ENCODE results near the gene RCCD1. TPM values are rescaled to one million over a fixed set of nuclear protein-coding genes. Genes with fewer than 3 reads are reported as not detected.
A peak's percentile ranks its signal among the peaks of the same experiment; 100 is the strongest.

RCCD1 gene
- total RNA-seq, 8 experiments from 2014 or later = 5.7 to 16.8 (median 6.7) TPM

DNA sequence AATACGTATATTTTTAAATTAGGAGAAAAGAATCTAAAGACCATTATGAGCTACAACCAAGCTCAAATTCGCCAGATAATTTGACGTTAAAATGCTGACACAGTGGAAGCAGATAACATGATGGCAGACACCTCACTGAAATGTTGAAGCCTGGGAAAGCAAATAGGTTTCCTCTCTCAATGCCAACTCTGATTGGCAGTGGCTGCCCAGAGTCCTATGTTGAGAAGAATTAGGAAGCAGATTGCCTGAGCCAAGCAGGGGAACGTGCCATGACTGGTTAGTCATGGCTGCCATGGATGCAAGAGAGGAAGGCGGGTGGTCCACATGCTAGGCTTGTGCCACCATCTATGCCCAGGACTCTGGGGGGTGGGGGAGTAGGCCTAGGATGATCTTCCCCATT lies 16.4 kb upstream of the RCCD1 start:
- Histone ChIP-seq H3K4me1 (replicated peaks in 1 of 2) (peaks cover 8 to 14% of the 10 kb centered on the region in 2 donors), H3K4me3 (no peak overlapping the region), H3K27ac (no peak overlapping the region)
- no peak for ATAC-seq (replicated peaks in 6 of 8)
- WGBS, 10 experiments = 92 to 100% (median 96%) methylated on average over 2 to 4 of the region's 5 CpGs; no CpG with 5 or more reads in 1 of the 10 experiments
- in situ Hi-C loops (cut with MboI; ENCODE audit: low pct_unique_long_range_greater_than_20kb in 2 of 9, low sequenced_read_pairs in 9 of 9, unreplicated experiment in 9 of 9) = no loop called here

DNA sequence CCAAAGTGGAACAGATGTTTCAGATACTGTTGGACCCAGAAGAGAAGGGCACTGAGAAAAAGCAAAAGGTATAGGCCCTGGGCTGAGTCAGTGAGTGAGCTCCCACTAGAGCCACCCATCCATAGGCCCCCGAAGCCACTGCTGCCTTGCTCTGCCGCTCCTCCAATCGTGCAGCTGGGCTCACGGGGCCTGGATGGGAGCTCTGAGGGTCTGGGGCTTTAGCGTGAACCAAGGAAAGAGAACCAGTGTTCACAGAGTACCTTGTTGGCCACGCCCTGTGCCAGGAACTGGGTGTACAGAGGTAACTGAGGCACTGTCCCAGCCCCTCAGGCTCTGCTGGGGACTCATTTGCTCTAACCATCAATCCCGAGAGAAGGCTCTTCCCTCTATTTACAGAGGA lies 14.9 kb upstream of the RCCD1 start:
- in situ Hi-C loops (cut with MboI; ENCODE audit: low pct_unique_long_range_greater_than_20kb in 2 of 9, low sequenced_read_pairs in 9 of 9, unreplicated experiment in 9 of 9) = no loop called here
- Histone ChIP-seq H3K27ac (no peak overlapping the region), H3K4me1 (replicated peaks in 1 of 2) (peaks cover 5 to 10% of the 10 kb centered on the region in 2 donors), H3K4me3 (no peak overlapping the region)
- ATAC-seq (replicated peaks in 6 of 8) = no peak
- 80 to 100% (median 94%) methylated on average over 1 to 4 of the region's 7 CpGs; no CpG with 5 or more reads in 4 of the 10 experiments for WGBS, 10 experiments

DNA sequence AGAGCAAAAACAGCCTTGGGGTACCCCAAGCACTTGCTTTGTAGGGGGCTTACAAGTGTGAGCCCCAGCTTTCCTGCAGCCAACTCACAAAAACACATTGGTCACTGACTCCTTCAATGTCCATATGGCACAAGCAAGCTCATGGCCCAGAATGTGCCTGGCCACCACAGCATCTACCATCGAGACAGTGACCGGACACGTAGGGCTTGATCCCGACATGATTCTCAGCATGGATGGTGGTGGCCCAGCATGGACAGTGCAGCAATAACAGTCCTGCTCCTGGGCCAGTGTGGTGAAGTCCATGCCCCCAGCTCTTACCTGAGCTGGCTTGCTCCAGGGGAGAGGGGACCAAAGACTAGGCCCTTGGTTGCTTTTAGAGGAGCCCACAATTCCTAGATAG lies 13.6 kb upstream of the RCCD1 start:
- 93 to 100% (median 95%) methylated on average over 1 to 4 of the region's 4 CpGs; no CpG with 5 or more reads in 4 of the 10 experiments for WGBS, 10 experiments
- Histone ChIP-seq H3K4me3 (no peak overlapping the region), H3K4me1 (replicated peaks in 1 of 2) (peaks cover 3 to 7% of the 10 kb centered on the region in 2 donors), H3K27ac (no peak overlapping the region)
- no peak for ATAC-seq (replicated peaks in 6 of 8)
- in situ Hi-C loops (cut with MboI; ENCODE audit: low pct_unique_long_range_greater_than_20kb in 2 of 9, low sequenced_read_pairs in 9 of 9, unreplicated experiment in 9 of 9) = no loop called here

DNA sequence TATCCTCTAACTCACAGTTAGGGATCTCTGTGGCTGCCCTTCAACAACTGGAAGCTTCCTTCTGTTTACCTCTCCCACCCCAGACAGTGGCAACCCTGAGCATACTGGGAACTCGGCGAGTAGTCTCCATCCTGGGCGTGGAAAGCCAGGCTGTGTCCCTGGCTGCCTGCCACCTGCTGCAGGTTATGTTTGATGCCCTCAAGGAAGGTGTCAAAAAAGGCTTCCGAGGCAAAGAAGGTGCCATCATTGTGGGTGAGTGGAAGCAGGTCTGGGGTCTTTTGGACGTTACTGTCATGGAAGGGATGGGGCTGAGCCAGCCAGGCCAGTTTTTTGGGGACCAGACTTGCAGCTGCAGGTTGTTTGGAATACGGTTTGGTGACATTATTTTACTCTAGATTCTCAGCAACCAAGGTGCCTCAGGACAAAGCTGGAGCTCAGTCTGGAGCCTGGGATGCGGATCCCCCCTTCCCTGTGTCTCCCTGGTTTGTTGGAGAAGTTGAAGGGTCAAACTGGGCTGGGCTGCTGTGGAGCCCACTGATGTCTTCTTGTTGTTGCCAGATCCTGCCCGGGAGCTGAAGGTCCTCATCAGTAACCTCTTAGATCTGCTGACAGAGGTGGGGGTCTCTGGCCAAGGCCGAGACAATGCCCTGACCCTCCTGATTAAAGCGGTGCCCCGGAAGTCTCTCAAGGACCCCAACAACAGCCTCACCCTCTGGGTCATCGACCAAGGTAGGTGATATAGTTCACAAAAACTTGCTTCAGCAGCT lies 12.1 kb upstream of the RCCD1 start:
- H3K27ac ChIP-seq = no peak overlapping the region
- ATAC-seq (replicated peaks in 6 of 8) = no peak
- 75 to 100% (median 98%) methylated on average over 1 to 9 of the region's 12 CpGs; no CpG with 5 or more reads in 2 of the 10 experiments for WGBS, 10 experiments
- no peak overlapping the region for H3K4me3 ChIP-seq
- H3K4me1 ChIP-seq (replicated peaks in 1 of 2) = no peaks in the 10 kb centered on the region
- in situ Hi-C loops (cut with MboI; ENCODE audit: low pct_unique_long_range_greater_than_20kb in 2 of 9, low sequenced_read_pairs in 9 of 9, unreplicated experiment in 9 of 9) = no loop called here

DNA sequence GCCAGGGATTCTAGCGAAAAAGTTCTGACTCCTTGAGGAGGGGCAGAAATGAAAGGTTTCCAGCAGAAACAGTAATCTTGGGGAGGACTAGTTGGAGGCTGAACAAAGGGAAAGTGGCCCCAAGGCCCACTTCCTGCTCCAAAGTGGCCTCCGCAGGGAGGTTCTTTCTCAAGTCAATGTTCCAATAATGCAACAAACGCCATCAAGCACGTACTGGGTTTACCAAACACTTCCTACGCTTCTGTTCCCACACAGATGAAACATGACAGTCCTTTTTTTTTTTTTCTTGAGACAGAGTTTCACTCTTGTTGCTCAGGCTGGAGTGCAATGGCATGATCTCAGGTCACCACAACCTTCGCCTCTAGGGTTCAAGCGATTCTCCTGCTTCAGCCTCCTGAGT lies 9.6 kb upstream of the RCCD1 start:
- in situ Hi-C loops (cut with MboI; ENCODE audit: low pct_unique_long_range_greater_than_20kb in 2 of 9, low sequenced_read_pairs in 9 of 9, unreplicated experiment in 9 of 9) = no loop called here
- ATAC-seq (replicated peaks in 6 of 8) = no peak
- 67 to 100% (median 98%) methylated on average over 1 to 5 of the region's 7 CpGs; no CpG with 5 or more reads in 2 of the 10 experiments for WGBS, 10 experiments
- Histone ChIP-seq H3K4me3 (no peak overlapping the region), H3K4me1 (replicated peaks in 1 of 2) (no peaks in the 10 kb centered on the region), H3K27ac (no peak overlapping the region)

DNA sequence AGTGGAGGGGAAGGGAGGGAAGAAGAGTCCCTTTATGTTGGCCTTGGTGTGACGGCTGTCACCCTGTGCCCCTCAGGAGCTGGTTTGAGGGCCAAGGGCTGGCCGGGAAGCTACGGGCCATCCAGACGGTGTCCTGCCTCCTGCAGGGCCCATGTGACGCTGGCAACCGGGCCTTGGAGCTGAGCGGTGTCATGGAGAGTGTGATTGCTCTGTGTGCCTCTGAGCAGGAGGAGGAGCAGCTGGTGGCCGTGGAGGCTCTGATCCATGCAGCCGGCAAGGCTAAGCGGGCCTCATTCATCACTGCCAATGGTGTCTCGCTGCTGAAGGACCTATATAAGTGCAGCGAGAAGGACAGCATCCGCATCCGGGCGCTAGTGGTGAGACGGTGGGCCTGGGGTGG lies 8.1 kb upstream of the RCCD1 start:
- H3K27ac ChIP-seq = no peak overlapping the region
- ATAC-seq (replicated peaks in 6 of 8) = peak in 5 of 8 experiments; percentile 29 to 61 (median 53)
- no peak overlapping the region for H3K4me3 ChIP-seq
- in situ Hi-C loops (cut with MboI; ENCODE audit: low pct_unique_long_range_greater_than_20kb in 2 of 9, low sequenced_read_pairs in 9 of 9, unreplicated experiment in 9 of 9) = no loop called here
- 75 to 100% (median 81%) methylated on average over 1 to 9 of the region's 16 CpGs; no CpG with 5 or more reads in 7 of the 10 experiments for WGBS, 10 experiments
- no peaks in the 10 kb centered on the region for H3K4me1 ChIP-seq (replicated peaks in 1 of 2)

DNA sequence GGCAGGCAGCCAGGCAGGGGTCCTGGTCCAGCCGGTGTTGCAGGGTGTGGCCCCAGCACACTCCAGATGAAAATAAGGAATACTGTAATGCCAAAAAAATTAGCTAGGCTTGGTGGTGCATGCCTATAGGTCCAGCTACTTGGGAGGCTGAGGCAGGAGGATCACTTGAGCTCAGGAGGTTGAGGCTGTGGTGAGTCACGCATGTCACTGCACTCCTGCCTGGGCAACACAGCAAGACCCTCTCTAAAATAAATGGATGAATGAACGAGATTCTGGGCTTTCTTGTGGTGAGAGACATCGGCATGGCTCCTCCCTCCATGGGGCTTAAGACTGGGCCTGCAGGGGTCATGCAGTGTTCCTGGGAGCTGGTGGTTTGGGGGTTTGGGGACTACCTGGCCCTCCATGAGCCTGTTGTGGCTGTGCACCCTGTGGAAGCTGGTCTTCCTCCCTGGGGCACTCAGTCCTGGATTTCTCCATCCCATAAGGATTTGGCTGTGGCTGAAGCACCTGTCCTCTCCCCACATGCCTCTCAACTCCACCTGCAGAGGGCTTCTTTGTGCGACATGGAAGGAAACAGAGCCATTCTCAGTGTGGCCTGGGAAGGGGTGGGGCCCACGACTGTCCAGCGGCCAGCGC lies 7.6 kb upstream of the RCCD1 start:
- H3K4me1 ChIP-seq (replicated peaks in 1 of 2) = no peaks in the 10 kb centered on the region
- WGBS, 10 experiments = 61 to 100% (median 89%) methylated on average over 1 to 3 of the region's 8 CpGs; no CpG with 5 or more reads in 5 of the 10 experiments
- in situ Hi-C loops (cut with MboI; ENCODE audit: low pct_unique_long_range_greater_than_20kb in 2 of 9, low sequenced_read_pairs in 9 of 9, unreplicated experiment in 9 of 9) = no loop called here
- no peak for ATAC-seq (replicated peaks in 6 of 8)
- H3K4me3 ChIP-seq = no peak overlapping the region
- no peak overlapping the region for H3K27ac ChIP-seq

DNA sequence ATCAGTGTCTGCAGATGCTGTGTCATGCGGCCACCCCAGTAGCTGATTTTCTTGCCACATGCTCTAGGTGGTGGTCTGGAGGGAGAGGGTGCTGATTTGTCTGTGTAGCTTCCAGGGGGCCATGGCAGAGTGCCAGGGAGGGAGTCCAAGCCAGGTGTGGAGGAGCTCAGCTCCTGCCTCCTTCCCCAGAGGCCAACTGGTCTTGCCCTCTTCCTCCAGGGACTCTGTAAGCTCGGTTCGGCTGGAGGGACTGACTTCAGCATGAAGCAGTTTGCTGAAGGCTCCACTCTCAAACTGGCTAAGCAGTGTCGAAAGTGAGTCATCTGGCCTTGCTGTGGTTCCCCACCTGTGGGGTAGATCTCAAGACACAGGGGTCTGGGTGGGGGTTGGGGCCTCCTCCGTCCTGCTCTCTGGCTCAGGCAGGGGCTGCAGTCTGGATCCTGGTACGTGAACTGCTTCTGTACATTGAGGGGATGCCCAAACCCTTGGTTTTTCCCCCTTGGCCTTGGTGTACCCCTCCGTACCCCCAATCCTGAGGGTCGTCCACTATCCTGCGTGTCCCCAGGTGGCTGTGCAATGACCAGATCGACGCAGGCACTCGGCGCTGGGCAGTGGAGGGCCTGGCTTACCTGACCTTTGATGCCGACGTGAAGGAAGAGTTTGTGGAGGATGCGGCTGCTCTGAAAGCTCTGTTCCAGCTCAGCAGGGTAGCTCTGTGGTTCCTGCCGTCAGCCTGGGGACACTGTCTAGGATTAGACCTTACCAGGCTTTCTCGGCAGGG lies 6.9 kb upstream of the RCCD1 start:
- in situ Hi-C loops (cut with MboI; ENCODE audit: low pct_unique_long_range_greater_than_20kb in 2 of 9, low sequenced_read_pairs in 9 of 9, unreplicated experiment in 9 of 9) = no loop called here
- H3K27ac ChIP-seq = no peak overlapping the region

DNA sequence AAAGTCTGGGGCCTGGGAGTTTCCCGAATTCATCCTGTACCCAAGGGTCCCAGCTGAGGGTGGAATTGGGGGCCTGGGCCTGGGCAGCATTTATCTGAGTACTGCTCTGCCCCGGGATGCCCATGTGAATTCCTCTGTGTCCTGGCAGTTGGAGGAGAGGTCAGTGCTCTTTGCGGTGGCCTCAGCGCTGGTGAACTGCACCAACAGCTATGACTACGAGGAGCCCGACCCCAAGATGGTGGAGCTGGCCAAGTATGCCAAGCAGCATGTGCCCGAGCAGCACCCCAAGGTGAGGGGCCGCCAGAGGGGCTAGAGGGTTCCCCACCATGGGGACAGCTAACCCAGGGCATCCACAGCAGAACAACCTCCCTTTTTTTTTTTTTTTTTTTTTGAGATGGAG lies 6.2 kb upstream of the RCCD1 start:
- Histone ChIP-seq H3K4me3 (no peak overlapping the region), H3K27ac (no peak overlapping the region), H3K4me1 (replicated peaks in 1 of 2) (no peaks in the 10 kb centered on the region)
- in situ Hi-C loops (cut with MboI; ENCODE audit: low pct_unique_long_range_greater_than_20kb in 2 of 9, low sequenced_read_pairs in 9 of 9, unreplicated experiment in 9 of 9) = no loop called here
- ATAC-seq (replicated peaks in 6 of 8) = no peak
- WGBS, 10 experiments = 85 to 93% (median 90%) methylated on average over 2 to 4 of the region's 8 CpGs; no CpG with 5 or more reads in 7 of the 10 experiments

More for the DNA sequence above, 6.9 kb upstream of the RCCD1 start:
- no peak overlapping the region for H3K4me3 ChIP-seq
- ATAC-seq (replicated peaks in 6 of 8) = no peak
- 80 to 100% (median 100%) methylated on average over 2 to 10 of the region's 18 CpGs; no CpG with 5 or more reads in 3 of the 10 experiments for WGBS, 10 experiments
- H3K4me1 ChIP-seq (replicated peaks in 1 of 2) = no peaks in the 10 kb centered on the region

DNA sequence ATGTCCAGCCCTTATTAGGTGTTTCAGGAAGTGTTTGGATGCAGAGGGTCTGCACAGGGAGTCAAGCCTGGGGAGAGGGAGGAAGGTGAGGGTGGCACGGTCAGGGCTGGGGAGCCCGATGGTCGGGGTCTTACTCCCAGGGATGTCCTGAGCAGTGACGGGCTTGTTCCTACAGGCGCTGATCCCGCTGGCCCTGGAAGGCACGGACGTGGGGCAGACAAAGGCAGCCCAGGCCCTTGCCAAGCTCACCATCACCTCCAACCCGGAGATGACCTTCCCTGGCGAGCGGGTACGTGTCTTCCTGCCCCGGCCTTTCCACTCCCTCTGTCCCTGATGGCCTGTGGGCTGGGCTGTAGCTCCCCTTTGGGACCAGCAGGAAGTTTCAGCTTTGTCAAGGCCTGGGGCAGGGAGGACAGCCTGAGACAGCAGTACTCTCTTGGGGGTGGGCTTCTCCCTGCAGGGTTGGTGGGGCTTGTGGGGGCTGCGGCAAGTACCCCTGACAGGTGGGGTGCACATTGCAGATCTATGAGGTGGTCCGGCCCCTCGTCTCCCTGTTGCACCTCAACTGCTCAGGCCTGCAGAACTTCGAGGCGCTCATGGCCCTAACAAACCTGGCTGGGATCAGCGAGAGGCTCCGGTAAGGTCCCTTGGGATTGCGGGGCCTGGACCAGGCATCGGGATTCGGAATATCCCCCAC lies 4.6 kb upstream of the RCCD1 start:
- 87 to 100% (median 90%) methylated on average over 1 to 12 of the region's 23 CpGs; no CpG with 5 or more reads in 7 of the 10 experiments for WGBS, 10 experiments
- peaks cover 2% of the 10 kb centered on the region in 2 donors for H3K4me1 ChIP-seq (replicated peaks in 1 of 2)
- in situ Hi-C loops (cut with MboI; ENCODE audit: low pct_unique_long_range_greater_than_20kb in 2 of 9, low sequenced_read_pairs in 9 of 9, unreplicated experiment in 9 of 9) = loop anchor here in 2 of 9 experiments (10.0 to 25.0 kb wide), 3 partner anchors 85 to 287 kb away; no protein-coding TSS in a partner anchor
- no peak overlapping the region for H3K4me3 ChIP-seq
- no peak overlapping the region for H3K27ac ChIP-seq
- no peak for ATAC-seq (replicated peaks in 6 of 8)

DNA sequence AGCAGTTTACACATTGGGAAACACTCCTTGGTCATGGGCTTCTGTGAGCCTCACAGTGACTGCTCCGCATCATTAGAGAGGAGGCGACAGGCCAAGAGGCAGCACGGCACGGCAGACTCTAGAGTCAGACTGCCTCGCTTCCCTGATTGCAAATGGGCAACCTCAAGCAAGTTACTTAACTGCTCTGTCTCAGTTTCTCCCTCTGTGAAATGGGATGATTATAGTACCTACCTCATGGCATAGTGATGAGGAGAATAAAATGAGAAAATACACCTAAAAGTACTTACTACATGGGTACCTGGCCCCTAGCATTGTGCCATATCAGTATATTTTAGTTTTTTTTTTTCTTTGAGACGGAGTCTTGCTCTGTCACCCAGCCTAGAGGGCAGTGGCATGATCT lies 4.0 kb upstream of the RCCD1 start:
- 90 to 100% (median 100%) methylated on average over 1 to 3 of the region's 6 CpGs; no CpG with 5 or more reads in 4 of the 10 experiments for WGBS, 10 experiments
- in situ Hi-C loops (cut with MboI; ENCODE audit: low pct_unique_long_range_greater_than_20kb in 2 of 9, low sequenced_read_pairs in 9 of 9, unreplicated experiment in 9 of 9) = loop anchor here in 2 of 9 experiments (10.0 to 25.0 kb wide), 3 partner anchors 84 to 287 kb away; no protein-coding TSS in a partner anchor
- H3K4me3 ChIP-seq = no peak overlapping the region
- peaks cover 2% of the 10 kb centered on the region in 2 donors for H3K4me1 ChIP-seq (replicated peaks in 1 of 2)
- H3K27ac ChIP-seq = no peak overlapping the region
- ATAC-seq (replicated peaks in 6 of 8) = no peak

DNA sequence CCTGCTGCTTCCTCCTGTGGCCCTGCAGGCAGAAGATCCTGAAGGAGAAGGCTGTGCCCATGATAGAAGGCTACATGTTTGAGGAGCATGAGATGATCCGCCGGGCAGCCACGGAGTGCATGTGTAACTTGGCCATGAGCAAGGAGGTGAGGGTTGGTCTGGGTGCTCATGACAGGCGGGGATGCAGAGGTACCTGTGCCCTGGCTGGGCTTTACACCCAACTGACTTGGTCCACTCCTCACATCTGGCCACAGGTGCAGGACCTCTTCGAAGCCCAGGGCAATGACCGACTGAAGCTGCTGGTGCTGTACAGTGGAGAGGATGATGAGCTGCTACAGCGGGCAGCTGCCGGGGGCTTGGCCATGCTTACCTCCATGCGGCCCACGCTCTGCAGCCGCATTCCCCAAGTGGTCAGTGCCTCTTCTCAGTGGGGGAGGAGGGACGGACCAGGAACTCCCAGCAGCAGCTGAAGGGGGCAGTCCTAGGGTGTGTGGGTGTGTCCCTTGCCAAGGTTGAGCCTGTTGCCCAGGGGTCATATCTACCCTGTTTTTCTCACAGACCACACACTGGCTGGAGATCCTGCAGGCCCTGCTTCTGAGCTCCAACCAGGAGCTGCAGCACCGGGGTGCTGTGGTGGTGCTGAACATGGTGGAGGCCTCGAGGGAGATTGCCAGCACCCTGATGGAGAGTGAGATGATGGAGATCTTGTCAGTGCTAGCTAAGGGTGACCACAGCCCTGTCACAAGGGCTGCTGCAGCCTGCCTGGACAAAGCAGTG lies 1.6 kb upstream of the RCCD1 start:
- no peak overlapping the region for H3K27ac ChIP-seq
- WGBS, 10 experiments = 83 to 100% (median 93%) methylated on average over 1 to 6 of the region's 14 CpGs; no CpG with 5 or more reads in 3 of the 10 experiments
- H3K4me1 ChIP-seq (replicated peaks in 1 of 2) = peaks cover 7 to 12% of the 10 kb centered on the region in 2 donors
- in situ Hi-C loops (cut with MboI; ENCODE audit: low pct_unique_long_range_greater_than_20kb in 2 of 9, low sequenced_read_pairs in 9 of 9, unreplicated experiment in 9 of 9) = loop anchor here in 2 of 9 experiments (10.0 to 25.0 kb wide), 3 partner anchors 82 to 284 kb away; no protein-coding TSS in a partner anchor
- no peak for ATAC-seq (replicated peaks in 6 of 8)
- no peak overlapping the region for H3K4me3 ChIP-seq

All from motor neuron (in vitro differentiated cells).